VCaP (cell line): ENCODE measurements around the gene KRTAP10-9.
A peak's percentile ranks its signal among the peaks of the same experiment; 100 is the strongest.

ENCODE experiments used
- H3K27ac ChIP-seq: fragments of 450-650 bp; 2 replicates; pipeline ENCODE4 v1.5.1; 2017
- CTCF ChIP-seq: fragments of 450-650 bp; conservative IDR thresholded peaks from 2 replicates; pipeline ENCODE4 v1.5.1; 2017; ENCODE audit warnings: mild to moderate bottlenecking, moderate library complexity

KRTAP10-9 gene

GRCh38 chr21:44626673-44627143 is at the start of gene KRTAP10-9:
TSS of gene KRTAP10-9 (plus strand) at chr21:44627093. CDS start at chr21:44627172, 79 bp downstream.
- no peak within 1 kb of the TSS for H3K27ac ChIP-seq
- TF ChIP-seq CTCF = no peak

GRCh38 chr21:44578371-44579055 is 48.4 kb upstream of the KRTAP10-9 start:
- H3K27ac ChIP-seq = no peak overlapping the region
- no peak for TF ChIP-seq CTCF

GRCh38 chr21:44579056-44579832 is 47.6 kb upstream of the KRTAP10-9 start:
- TF ChIP-seq CTCF = no peak
- no peak overlapping the region for H3K27ac ChIP-seq

GRCh38 chr21:44579833-44580144 is 47.1 kb upstream of the KRTAP10-9 start:
- TF ChIP-seq CTCF = no peak

GRCh38 chr21:44580231-44580821 is 46.6 kb upstream of the KRTAP10-9 start, which contains the start of gene KRTAP10-5:
TSS of gene KRTAP10-5 (minus strand) at chr21:44580604. CDS start at chr21:44580578, 26 bp downstream.
- TF ChIP-seq CTCF = peak; percentile 56
- H3K27ac ChIP-seq = peak within 1 kb of the TSS; percentile 57

More at GRCh38 chr21:44579833-44580144, 47.1 kb upstream of the KRTAP10-9 start:
- H3K27ac ChIP-seq = no peak overlapping the region

GRCh38 chr21:44581158-44581557 is 45.7 kb upstream of the KRTAP10-9 start:
- H3K27ac ChIP-seq = no peak overlapping the region
- no peak for TF ChIP-seq CTCF

- H3K27ac ChIP-seq = no peak overlapping the region
- TF ChIP-seq CTCF = no peak
Observed at GRCh38 chr21:44582055-44582454, 44.8 kb upstream of the KRTAP10-9 start.
